Ishikawa (cell line): ENCODE measurements around the gene GDF11.

ENCODE experiments used
- CEBPB ChIP-seq: IDR thresholded peaks from 2 replicates; pipeline ENCODE4 v1.6.1; 2012
- CREB1 ChIP-seq: IDR thresholded peaks from 2 replicates; pipeline ENCODE4 v1.6.1; 2012; ENCODE audit warnings: low read depth
- EGR1 ChIP-seq: IDR thresholded peaks from 2 replicates; pipeline ENCODE4 v1.6.1; 2012
- EP300 ChIP-seq: IDR thresholded peaks from 2 replicates; pipeline ENCODE4 v1.6.1; 2012; ENCODE audit warnings: borderline replicate concordance
- FOXM1 ChIP-seq: IDR thresholded peaks from 2 replicates; pipeline ENCODE4 v1.6.1; 2012; ENCODE audit warnings: low read depth, borderline replicate concordance
- NFIC ChIP-seq: IDR thresholded peaks from 2 replicates; pipeline ENCODE4 v1.6.1; 2012
- RAD21 ChIP-seq: IDR thresholded peaks from 2 replicates; pipeline ENCODE4 v1.6.1; 2012; ENCODE audit warnings: low read depth
- TAF1 ChIP-seq: IDR thresholded peaks from 2 replicates; pipeline ENCODE4 v1.6.1; 2012; ENCODE audit warnings: low read depth, mild to moderate bottlenecking
- TCF12 ChIP-seq: IDR thresholded peaks from 2 replicates; pipeline ENCODE4 v1.6.1; 2012; ENCODE audit warnings: low read depth
- TEAD4 ChIP-seq: IDR thresholded peaks from 2 replicates; pipeline ENCODE4 v1.6.1; 2012
- YY1 ChIP-seq: IDR thresholded peaks from 2 replicates; pipeline ENCODE4 v1.6.1; 2012; ENCODE audit warnings: low read depth
- ZBTB7A ChIP-seq: IDR thresholded peaks from 2 replicates; pipeline ENCODE4 v1.6.1; 2012; ENCODE audit warnings: low read depth
- TF ChIP-seq, protein P1 (sequence below): IDR thresholded peaks from 2 replicates; pipeline ENCODE4 v1.6.1; 2012
- TF ChIP-seq, protein P2 (sequence below): IDR thresholded peaks from 2 replicates; pipeline ENCODE4 v1.6.1; 2012; ENCODE audit warnings: low read depth, mild to moderate bottlenecking
- TF ChIP-seq, protein P3 (sequence below): IDR thresholded peaks from 2 replicates; pipeline ENCODE4 v1.6.1; 2012

Gene GDF11

DNA sequence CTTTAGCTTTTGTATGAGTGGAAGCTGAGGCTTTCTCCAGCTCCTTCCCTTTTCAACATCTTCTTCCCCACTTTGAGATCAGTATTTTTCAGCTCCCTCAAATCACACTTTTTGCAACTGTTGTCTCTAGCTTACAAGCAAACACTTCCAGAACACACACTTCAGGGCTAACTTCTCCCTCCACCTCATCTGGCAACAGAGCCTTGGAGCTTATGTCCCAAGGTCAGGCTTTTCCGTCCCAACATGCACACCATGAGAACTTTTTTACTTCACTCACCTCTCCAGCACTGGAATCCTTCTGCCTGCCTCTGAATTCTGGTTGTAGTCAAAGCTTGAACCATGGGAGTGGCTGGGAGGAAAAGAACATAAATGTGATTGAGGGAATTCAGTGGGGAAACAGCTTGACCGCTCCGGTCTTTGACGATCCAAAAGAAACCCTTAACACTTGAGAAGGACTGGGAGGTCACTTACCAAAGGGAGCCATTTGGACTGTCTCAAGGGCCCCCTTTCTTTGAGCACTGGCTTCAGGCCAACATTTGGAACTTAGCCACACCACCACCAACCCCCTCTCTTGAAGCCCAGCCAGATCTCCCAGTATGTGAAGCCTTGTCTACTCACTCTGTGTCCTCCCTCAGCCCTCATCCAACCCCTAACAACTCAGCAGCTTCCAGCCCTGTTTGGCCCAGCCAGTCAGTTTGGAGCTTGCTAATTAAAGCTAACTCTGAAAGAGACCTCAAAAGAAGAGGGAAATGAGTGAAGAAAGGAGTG, 31.0 kb upstream of the GDF11 start:
- no peak for TF ChIP-seq TAF1
- TF ChIP-seq, protein P1, sequence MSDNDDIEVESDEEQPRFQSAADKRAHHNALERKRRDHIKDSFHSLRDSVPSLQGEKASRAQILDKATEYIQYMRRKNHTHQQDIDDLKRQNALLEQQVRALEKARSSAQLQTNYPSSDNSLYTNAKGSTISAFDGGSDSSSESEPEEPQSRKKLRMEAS: no peak
- TF ChIP-seq RAD21: no peak
- no peak for TF ChIP-seq EGR1
- TF ChIP-seq TCF12: no peak
- no peak for TF ChIP-seq ZBTB7A
- TF ChIP-seq NFIC: no peak
- TF ChIP-seq CREB1: no peak
- TF ChIP-seq EP300: no peak
- TF ChIP-seq FOXM1: no peak
- TF ChIP-seq, protein P2, sequence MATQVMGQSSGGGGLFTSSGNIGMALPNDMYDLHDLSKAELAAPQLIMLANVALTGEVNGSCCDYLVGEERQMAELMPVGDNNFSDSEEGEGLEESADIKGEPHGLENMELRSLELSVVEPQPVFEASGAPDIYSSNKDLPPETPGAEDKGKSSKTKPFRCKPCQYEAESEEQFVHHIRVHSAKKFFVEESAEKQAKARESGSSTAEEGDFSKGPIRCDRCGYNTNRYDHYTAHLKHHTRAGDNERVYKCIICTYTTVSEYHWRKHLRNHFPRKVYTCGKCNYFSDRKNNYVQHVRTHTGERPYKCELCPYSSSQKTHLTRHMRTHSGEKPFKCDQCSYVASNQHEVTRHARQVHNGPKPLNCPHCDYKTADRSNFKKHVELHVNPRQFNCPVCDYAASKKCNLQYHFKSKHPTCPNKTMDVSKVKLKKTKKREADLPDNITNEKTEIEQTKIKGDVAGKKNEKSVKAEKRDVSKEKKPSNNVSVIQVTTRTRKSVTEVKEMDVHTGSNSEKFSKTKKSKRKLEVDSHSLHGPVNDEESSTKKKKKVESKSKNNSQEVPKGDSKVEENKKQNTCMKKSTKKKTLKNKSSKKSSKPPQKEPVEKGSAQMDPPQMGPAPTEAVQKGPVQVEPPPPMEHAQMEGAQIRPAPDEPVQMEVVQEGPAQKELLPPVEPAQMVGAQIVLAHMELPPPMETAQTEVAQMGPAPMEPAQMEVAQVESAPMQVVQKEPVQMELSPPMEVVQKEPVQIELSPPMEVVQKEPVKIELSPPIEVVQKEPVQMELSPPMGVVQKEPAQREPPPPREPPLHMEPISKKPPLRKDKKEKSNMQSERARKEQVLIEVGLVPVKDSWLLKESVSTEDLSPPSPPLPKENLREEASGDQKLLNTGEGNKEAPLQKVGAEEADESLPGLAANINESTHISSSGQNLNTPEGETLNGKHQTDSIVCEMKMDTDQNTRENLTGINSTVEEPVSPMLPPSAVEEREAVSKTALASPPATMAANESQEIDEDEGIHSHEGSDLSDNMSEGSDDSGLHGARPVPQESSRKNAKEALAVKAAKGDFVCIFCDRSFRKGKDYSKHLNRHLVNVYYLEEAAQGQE: no peak
- no peak for TF ChIP-seq CEBPB
- TF ChIP-seq, protein P3, sequence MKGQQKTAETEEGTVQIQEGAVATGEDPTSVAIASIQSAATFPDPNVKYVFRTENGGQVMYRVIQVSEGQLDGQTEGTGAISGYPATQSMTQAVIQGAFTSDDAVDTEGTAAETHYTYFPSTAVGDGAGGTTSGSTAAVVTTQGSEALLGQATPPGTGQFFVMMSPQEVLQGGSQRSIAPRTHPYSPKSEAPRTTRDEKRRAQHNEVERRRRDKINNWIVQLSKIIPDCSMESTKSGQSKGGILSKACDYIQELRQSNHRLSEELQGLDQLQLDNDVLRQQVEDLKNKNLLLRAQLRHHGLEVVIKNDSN: no peak
- no peak for TF ChIP-seq YY1
- no peak for TF ChIP-seq TEAD4

DNA sequence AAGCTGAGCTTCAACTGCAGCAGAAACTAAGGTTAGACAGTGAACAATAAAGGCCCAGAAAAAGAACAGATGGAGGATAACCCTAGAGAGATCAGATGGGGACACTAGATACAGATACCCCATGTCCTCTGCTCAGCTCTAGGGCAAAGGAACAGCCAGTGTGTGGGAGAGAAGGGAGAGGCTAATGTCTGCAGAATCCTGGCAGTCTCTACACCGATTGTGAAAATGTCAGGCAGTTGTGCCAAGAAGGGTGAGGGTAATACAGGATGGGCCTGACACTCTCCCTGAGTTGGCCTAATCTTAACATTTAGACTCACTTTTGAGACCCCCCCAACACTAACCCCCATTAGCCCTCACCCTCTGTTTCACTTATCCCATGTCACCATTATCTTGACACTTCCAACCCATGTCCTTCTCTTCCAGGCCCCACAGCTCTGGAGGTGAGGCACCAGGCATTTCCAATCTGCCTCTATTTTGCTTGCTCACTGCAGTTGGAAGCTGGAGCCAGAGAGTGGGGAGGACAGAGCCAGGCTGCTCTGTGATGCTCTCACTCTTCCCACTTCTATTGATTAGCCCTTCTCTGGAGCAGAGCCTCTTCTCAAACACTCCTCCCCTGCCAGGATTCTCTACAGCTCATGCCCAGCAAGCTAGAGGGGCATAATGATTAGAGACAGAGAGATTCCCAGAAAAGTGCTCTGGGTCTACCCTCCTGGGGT, 30.1 kb upstream of the GDF11 start:
- TF ChIP-seq CREB1 (no peak), TAF1 (no peak), FOXM1 (no peak), EP300 (no peak), TEAD4 (no peak), YY1 (no peak), TCF12 (no peak), CEBPB (no peak), RAD21 (no peak), NFIC (no peak), EGR1 (no peak), ZBTB7A (no peak)
- TF ChIP-seq, protein P3: no peak
- TF ChIP-seq, protein P1: no peak
- TF ChIP-seq, protein P2: no peak

DNA sequence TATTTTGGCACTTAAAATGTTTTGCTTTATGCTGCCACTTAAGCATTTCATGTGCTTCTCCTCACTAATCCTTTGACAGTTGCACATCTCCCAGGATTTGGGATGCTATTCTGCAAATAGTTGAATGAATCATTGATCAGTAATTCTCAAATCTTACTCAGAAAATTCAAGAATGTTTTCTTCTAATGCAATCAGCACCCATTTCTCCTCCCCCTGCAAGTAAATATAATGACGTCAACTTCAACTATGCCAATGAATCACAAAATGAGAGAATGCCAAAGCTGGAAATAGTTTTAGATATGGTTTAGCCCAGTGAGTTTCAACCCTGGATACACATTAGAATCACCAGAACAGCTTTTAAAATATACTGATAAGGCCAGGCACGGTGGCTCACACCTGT, 29.2 kb upstream of the GDF11 start:
- TF ChIP-seq EGR1: no peak
- no peak for TF ChIP-seq TAF1
- TF ChIP-seq TEAD4: no peak
- TF ChIP-seq YY1: no peak
- TF ChIP-seq FOXM1: no peak
- TF ChIP-seq, protein P3: no peak
- TF ChIP-seq CREB1: no peak
- no peak for TF ChIP-seq EP300
- no peak for TF ChIP-seq NFIC
- no peak for TF ChIP-seq ZBTB7A
- TF ChIP-seq, protein P2: no peak
- TF ChIP-seq, protein P1: no peak
